GM10248 (cell line): ENCODE measurements around the gene MACROH2A1.

ENCODE experiments used
- CTCF ChIA-PET: fragments of 300-600 bp; sonication (Branson Sonifier 250); formaldehyde crosslinking; extraction: SDS; loops from one replicate; lab custom pipeline; 2021; ENCODE audit warnings: antibody characterized with exemption; lab: Yijun Ruan, JAX
- POLR2A ChIA-PET: fragments of 350-650 bp; sonication (Branson Sonifier 250); formaldehyde crosslinking; extraction: SDS; loops from one replicate; lab custom pipeline; 2020; ENCODE audit warnings: antibody characterized with exemption; lab: Yijun Ruan, JAX
- DNase-seq: peaks from one replicate; pipeline ENCODE4 v3.0.0; 2012; ENCODE audit errors: extremely low spot score
- TF ChIP-seq, protein P1 (sequence below): IDR thresholded peaks from 2 replicates; pipeline ENCODE4 v1.5.1; 2012; ENCODE audit warnings: mild to moderate bottlenecking, low read depth; ENCODE audit errors: extremely low read depth, missing control alignments, control extremely low read depth

Gene MACROH2A1

DNA sequence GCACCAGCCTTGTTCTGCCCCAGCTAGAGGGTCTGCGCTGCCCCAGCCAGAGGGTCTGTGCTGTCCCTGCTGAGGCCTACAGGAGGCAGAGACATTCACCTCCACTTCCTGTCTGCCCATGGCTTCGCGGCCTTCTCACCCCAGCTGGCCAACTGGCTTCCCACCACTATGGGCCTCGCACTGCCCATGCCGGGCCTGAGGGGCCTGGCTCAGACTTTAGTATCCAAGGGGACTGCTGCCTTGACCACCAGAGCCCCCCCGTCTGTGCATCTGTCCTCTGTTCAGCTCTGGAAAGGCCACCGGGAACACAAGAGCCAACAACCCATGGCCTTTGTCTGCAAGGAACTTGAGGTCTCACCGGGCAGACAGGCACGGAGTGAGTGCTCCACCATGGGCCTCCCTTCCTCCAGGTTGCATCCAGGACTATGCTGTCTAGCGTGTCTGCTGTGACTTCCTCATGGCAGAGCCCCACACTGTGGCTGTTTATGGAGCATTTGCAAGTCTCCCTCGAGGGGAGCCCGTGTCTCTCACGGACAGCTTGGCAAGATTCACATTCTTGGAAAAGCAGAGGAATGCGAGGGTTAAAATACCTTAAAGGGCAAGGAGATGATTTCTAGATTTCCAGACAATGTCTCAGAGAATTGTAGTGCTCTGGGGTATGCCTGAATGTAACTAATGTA is 46.4 kb upstream of the MACROH2A1 start:
- TF ChIP-seq, protein P1, sequence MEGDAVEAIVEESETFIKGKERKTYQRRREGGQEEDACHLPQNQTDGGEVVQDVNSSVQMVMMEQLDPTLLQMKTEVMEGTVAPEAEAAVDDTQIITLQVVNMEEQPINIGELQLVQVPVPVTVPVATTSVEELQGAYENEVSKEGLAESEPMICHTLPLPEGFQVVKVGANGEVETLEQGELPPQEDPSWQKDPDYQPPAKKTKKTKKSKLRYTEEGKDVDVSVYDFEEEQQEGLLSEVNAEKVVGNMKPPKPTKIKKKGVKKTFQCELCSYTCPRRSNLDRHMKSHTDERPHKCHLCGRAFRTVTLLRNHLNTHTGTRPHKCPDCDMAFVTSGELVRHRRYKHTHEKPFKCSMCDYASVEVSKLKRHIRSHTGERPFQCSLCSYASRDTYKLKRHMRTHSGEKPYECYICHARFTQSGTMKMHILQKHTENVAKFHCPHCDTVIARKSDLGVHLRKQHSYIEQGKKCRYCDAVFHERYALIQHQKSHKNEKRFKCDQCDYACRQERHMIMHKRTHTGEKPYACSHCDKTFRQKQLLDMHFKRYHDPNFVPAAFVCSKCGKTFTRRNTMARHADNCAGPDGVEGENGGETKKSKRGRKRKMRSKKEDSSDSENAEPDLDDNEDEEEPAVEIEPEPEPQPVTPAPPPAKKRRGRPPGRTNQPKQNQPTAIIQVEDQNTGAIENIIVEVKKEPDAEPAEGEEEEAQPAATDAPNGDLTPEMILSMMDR, result no peak
- POLR2A ChIA-PET, result no interaction called here
- DNase-seq, result no peak
- CTCF ChIA-PET, result interaction anchor here (1.6 to 7.5 kb wide), 4 partner anchors 12 to 20 kb away, joined by 4 to 75 read pairs (median 24); no protein-coding TSS in a partner anchor

DNA sequence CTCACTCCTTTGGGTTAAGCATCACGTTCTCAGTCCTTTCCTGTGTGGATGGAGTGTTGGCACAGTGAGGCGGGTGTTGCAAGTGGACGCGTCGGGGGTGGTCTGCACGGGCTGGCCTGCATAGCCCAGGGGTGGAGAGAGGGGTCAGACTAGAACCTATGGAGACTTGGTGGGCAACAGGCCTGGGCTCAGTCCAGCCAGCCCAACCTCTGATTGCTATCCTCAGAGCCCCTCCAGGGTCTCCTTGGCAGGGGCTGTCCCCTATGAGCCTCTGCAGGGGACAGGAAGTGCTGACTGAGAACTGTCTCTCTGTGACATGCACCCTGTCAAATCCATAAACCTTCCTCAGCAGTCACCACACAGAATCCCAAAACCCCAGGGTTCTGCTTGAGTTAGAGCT is 45.9 kb upstream of the MACROH2A1 start:
- ChIA-PET POLR2A (no interaction called here), CTCF (interaction anchor here (1.6 to 7.5 kb wide), 4 partner anchors 13 to 20 kb away, joined by 4 to 75 read pairs (median 23); no protein-coding TSS in a partner anchor)
- TF ChIP-seq, protein P1, result no peak
- no peak for DNase-seq

DNA sequence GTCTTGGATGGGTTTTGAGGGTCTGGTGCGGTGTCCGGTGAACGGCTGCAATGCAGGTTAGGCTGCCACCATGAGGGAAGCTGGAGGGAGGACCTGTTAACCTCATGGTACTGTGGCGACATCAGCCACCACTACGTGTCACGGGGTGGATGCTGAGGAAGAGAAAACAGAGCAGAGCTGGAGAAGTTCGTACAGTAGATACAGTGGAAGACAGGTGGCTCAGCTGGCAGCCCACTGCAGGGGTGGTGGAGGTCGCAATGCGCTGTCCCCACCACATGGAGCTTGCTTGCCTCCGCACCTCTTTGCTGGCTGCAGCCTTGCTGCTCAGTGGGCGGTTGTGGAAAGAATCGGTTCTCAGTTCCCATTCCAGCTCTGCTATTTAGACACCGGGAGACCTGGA is 45.3 kb upstream of the MACROH2A1 start:
- TF ChIP-seq, protein P1, result no peak
- DNase-seq, result no peak
- POLR2A ChIA-PET, result no interaction called here
- CTCF ChIA-PET, result interaction anchor here (1.6 to 7.5 kb wide), 3 partner anchors 13 to 21 kb away, joined by 4 to 75 read pairs (median 5); no protein-coding TSS in a partner anchor

DNA sequence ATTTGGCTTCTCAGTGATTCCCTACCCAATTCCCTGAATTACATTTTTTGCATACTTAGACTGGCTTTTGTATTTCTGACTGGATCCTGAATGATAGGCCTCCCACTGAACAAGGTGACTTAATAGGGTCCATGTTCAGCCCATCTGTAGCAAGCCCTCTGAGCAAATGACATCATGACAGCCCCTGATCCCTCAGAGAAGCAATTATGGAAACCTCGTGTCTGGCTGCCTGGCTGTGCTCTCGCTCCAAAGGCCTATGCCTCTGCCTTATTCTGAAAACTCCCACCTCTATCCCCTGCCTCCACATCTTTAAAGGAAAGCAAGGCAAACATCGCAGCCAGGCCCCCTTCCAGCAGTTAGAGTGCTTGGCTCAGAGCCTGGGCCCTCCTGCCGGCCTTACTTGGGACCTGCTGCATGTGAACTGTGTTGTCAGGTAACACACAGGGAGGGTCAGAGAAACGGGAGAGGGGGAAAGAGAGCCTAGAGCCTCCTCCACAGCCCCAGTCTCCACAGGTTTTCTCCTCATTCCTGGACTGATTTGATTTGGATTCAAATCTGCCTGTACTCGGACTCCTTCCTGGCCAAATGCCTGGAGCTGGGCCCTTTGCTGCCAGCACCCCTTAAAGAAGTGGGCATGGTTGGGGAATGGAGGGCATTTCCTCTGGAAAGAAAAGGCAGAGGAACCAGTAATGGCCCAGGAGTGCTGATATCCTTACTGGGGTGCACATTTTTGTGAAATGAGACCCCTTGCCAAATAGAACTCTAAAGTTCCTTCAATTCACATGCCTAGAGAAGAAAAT is 44.3 kb upstream of the MACROH2A1 start:
- TF ChIP-seq, protein P1, result no peak
- ChIA-PET POLR2A (no interaction called here), CTCF (interaction anchor here (2.1 to 8.2 kb wide), 3 partner anchors 13 to 17 kb away, joined by 5 to 75 read pairs (median 70); no protein-coding TSS in a partner anchor)
- no peak for DNase-seq

DNA sequence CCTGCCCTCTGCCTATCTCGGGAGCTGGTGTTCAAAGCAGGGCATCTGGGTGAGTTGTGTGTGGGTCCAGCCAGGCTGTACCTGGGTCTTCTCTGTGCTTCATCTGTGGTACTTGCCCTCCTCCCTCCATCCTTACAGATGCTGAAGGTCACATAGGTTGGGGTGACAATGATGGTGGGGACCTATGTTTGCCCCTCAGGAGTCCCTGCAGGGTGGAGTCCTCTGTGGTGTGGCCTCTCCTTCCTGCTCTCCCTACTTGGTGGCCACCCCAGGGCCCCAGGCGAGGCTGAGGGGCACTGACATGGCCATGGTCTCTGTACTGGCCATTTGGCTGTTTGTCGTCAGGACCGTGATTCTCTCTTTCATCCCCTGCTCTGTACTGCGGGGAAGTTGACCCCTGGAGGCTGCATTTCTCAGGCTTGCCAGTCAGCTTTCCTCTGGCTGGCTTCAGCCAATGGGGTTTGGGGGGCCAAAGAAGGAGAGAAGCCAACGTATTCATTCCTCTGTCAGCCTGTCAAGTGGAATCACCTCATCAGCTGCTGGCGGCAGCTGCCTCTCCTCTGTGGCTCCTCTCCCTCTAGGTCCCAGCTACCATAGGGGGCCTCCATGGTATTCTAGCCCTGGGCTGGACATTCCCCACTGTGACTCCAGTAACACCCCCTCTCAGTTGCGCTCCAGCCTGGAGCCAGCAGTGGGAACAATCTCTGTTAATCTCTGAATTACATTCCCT is 43.6 kb upstream of the MACROH2A1 start:
- TF ChIP-seq, protein P1, result no peak
- DNase-seq, result no peak
- ChIA-PET CTCF (interaction anchor here (2.1 to 9.2 kb wide), 3 partner anchors 14 to 17 kb away, joined by 5 to 85 read pairs (median 70); no protein-coding TSS in a partner anchor), POLR2A (no interaction called here)

DNA sequence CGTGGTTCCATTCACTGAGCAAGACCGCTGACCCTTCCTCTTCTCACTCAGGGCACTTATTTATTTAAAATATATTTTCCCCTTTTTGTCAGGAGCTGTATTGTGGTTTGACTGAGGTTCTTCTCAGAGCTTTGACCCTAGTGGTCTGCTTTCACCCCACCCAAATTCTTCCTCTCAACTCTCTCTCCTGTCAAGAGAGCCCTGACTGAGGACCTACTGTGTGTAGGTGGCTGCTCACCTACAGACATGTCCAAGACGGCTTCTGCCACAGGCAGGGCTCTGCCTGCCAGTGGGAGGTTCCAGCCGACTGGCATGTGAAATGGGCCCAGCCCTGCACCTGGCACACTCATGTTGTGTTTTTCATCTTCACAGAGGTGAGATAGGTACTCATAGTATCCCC is 42.9 kb upstream of the MACROH2A1 start:
- TF ChIP-seq, protein P1, result no peak
- CTCF ChIA-PET, result interaction anchor here (8.2 to 9.2 kb wide), 2 partner anchors 15 to 16 kb away, joined by 70 to 85 read pairs; no protein-coding TSS in a partner anchor
- POLR2A ChIA-PET, result no interaction called here
- no peak for DNase-seq
